ENCODE results near the gene UPK1A.

DNA sequence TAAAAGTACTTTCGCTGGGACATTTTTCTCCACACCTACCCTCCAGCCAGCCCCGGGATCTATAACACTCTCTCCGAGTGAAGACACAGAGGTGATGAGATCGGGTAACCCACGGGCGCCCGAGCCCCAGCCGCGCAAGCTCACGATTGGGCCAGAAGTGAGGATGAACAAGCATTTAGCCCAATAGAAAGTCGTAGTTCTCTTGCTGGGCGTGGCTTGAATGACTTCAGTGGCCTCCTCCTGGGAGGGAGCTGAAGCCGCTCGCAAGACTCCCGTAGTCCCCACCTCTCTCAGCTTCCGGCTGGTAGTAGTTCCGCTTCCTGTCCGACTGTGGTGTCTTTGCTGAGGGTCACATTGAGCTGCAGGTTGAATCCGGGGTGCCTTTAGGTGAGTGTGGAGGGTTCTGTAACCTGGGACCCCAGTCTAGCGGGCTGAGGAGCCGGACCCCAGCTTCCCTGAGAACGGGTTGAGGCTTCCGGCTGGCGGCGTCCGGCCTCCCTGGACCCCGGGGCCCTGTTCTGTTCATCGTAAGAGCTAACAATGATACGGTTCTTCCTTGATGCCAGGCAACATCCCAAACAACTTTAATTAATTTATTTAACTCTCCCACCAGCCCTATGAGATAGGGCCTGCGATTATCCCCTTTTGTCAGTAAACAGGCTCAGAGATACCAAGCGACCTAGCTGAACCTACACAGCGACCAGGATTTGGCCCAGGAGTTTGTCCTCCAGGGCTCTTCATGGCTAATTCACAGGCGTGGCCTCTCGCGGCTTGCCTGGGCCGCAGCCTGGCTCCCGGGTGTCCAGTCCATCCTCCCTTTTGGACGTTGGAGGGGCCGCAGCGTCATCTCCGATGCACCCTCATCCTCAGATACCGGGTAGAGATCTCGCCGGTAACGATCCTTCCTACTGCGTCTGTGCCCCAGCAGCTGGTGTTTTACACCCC is 18.0 kb upstream of the UPK1A start, which contains the start of gene COX6B1:
- TF ChIP-seq, protein P1, sequence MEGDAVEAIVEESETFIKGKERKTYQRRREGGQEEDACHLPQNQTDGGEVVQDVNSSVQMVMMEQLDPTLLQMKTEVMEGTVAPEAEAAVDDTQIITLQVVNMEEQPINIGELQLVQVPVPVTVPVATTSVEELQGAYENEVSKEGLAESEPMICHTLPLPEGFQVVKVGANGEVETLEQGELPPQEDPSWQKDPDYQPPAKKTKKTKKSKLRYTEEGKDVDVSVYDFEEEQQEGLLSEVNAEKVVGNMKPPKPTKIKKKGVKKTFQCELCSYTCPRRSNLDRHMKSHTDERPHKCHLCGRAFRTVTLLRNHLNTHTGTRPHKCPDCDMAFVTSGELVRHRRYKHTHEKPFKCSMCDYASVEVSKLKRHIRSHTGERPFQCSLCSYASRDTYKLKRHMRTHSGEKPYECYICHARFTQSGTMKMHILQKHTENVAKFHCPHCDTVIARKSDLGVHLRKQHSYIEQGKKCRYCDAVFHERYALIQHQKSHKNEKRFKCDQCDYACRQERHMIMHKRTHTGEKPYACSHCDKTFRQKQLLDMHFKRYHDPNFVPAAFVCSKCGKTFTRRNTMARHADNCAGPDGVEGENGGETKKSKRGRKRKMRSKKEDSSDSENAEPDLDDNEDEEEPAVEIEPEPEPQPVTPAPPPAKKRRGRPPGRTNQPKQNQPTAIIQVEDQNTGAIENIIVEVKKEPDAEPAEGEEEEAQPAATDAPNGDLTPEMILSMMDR (IDR thresholded peaks at IDR 0.05), result no peak
- peak in 3 of 4 donors; percentile 28 to 65 (median 65) for TF ChIP-seq POLR2A (IDR thresholded peaks at IDR 0.05)

Data from esophagus squamous epithelium (tissue), 4 donors.